K562 (cell line): ENCODE results near the gene GLB1L2.

Experiments
- GATAD2B ChIP-seq: fragments of 450-650 bp; IDR thresholded peaks from 2 replicates; pipeline ENCODE4 v1.6.1; 2017; ENCODE audit warnings: mild to moderate bottlenecking, borderline replicate concordance
- MAZ ChIP-seq, 2 experiments: fragments of 450-650 bp in 1 of 2; sonication (generic) in 1 of 2; formaldehyde crosslinking; IDR thresholded peaks in 1 of 2; conservative IDR thresholded peaks in 1 of 2; 2 replicates each; pipeline versions ENCODE4 v1.4.0 to v1.5.0; 2020; ENCODE audit warnings: mild to moderate bottlenecking in 1 of 2, missing genetic modification reagents in 1 of 2
- NFE2L1 ChIP-seq: fragments of 450-650 bp; IDR thresholded peaks from 2 replicates; pipeline ENCODE4 v1.6.1; 2016; ENCODE audit warnings: missing genetic modification characterization, low read depth, mild to moderate bottlenecking, missing compliant biosample characterization, moderate library complexity, borderline replicate concordance
- RCOR1 ChIP-seq, 2 experiments: IDR thresholded peaks; 2 replicates each; pipeline ENCODE4 v1.6.1; 2012; ENCODE audit warnings: low read depth in 2 of 2, low read length in 2 of 2, borderline replicate concordance in 1 of 2, improper control_type of control experiment in 1 of 2
- SRSF1 ChIP-seq: fragments of 200-400 bp; formaldehyde crosslinking; IDR thresholded peaks from 2 replicates; pipeline ENCODE4 v1.6.1; 2017; ENCODE audit warnings: mild to moderate bottlenecking, low read depth, low read length, moderate library complexity
- TBP ChIP-seq: optimal IDR thresholded peaks from 2 replicates; pipeline ENCODE3; 2011; ENCODE audit warnings: low read depth, low read length, improper control_type of control experiment
- TOE1 ChIP-seq, 2 experiments: fragments of 450-650 bp in 1 of 2; sonication (generic) in 1 of 2; formaldehyde crosslinking in 1 of 2; IDR thresholded peaks; 2 replicates each; pipeline versions ENCODE4 v1.7.1 to v1.8.0; 2016 to 2022; ENCODE audit warnings: borderline replicate concordance in 2 of 2, mild to moderate bottlenecking in 2 of 2, antibody characterized with exemption in 1 of 2, inconsistent platforms in 1 of 2, low read depth in 1 of 2, missing genetic modification reagents in 1 of 2, moderate library complexity in 1 of 2
- ZNF274 ChIP-seq: IDR thresholded peaks from 2 replicates; pipeline ENCODE4 v1.6.1; 2011; ENCODE audit warnings: low read depth, mild to moderate bottlenecking, low read length, moderate library complexity, borderline replicate concordance
- TF ChIP-seq, protein P1 (sequence below), 3 experiments: IDR thresholded peaks in 2 of 3; conservative IDR thresholded peaks in 1 of 3; 2 replicates each; pipeline ENCODE4 v1.5.1; 2011 to 2012; ENCODE audit warnings: low read length in 3 of 3, mild to moderate bottlenecking in 3 of 3, control low read depth in 2 of 3, improper control_type of control experiment in 1 of 3, inconsistent platforms in 1 of 3, low read depth in 1 of 3, mixed read lengths in 1 of 3, moderate library complexity in 1 of 3; ENCODE audit not compliant: insufficient read depth in 2 of 3
- TF ChIP-seq, protein P2 (sequence below): sonication (generic); formaldehyde crosslinking; IDR thresholded peaks from 2 replicates; pipeline ENCODE4 v1.8.0; 2022; ENCODE audit warnings: mild to moderate bottlenecking, missing genetic modification reagents
- TF ChIP-seq, protein P3 (sequence below): fragments of 450-650 bp; IDR thresholded peaks from 2 replicates; pipeline ENCODE4 v1.6.1; 2016
- TF ChIP-seq, protein P4 (sequence below): fragments of 450-650 bp; formaldehyde crosslinking; IDR thresholded peaks from 2 replicates; pipeline ENCODE4 v1.4.0; 2022; ENCODE audit warnings: missing genetic modification characterization
- TF ChIP-seq, protein P5 (sequence below): sonication (generic); formaldehyde crosslinking; IDR thresholded peaks from 2 replicates; pipeline ENCODE4 v1.4.0; 2020; ENCODE audit warnings: mild to moderate bottlenecking, missing genetic modification reagents
- TF ChIP-seq, protein P6 (sequence below): fragments of 250-450 bp; sonication (Bioruptor Pico); IDR thresholded peaks from 2 replicates; pipeline ENCODE4 v1.4.0; 2020; ENCODE audit warnings: mild to moderate bottlenecking, moderate library complexity

DNA sequence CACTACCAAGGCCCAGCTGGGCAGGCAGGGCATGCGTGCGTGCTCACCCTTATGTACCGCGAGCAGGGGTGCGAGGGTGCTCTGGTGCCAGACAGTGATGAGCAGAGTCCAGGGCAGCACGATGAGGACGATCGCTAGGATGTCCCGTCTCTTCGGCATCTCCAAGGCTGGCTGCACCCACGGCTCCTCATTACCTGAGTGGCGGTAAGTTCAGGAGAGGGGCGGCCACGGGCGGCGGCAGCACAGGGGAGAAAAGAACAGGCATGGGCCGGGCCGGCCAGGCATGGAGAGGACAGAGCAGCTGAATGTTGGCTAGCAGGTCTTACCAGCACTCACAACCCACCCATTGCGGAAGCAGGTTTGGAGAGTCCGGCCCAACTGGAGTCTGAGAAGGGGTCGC, 55.7 kb downstream of the GLB1L2 start:
- TF ChIP-seq SRSF1 (no peak), MAZ (CRISPR knock-in tag; conservative IDR thresholded peaks at IDR 0.05 in 1 of 2, IDR thresholded peaks at IDR 0.05 in 1 of 2) (no peak), GATAD2B (no peak), TOE1 (IDR thresholded peaks at IDR 0.05; ENCODE audit: borderline replicate concordance) (no peak), TOE1 (CRISPR knock-in tag; IDR thresholded peaks at IDR 0.05; ENCODE audit: borderline replicate concordance, low read depth) (no peak), TBP (no peak), RCOR1 (IDR thresholded peaks at IDR 0.05; ENCODE audit: borderline replicate concordance in 1 of 2, low read depth in 2 of 2, low read length in 2 of 2) (no peak), NFE2L1 (tag) (no peak), ZNF274 (no peak)
- TF ChIP-seq, protein P1, sequence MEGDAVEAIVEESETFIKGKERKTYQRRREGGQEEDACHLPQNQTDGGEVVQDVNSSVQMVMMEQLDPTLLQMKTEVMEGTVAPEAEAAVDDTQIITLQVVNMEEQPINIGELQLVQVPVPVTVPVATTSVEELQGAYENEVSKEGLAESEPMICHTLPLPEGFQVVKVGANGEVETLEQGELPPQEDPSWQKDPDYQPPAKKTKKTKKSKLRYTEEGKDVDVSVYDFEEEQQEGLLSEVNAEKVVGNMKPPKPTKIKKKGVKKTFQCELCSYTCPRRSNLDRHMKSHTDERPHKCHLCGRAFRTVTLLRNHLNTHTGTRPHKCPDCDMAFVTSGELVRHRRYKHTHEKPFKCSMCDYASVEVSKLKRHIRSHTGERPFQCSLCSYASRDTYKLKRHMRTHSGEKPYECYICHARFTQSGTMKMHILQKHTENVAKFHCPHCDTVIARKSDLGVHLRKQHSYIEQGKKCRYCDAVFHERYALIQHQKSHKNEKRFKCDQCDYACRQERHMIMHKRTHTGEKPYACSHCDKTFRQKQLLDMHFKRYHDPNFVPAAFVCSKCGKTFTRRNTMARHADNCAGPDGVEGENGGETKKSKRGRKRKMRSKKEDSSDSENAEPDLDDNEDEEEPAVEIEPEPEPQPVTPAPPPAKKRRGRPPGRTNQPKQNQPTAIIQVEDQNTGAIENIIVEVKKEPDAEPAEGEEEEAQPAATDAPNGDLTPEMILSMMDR (IDR thresholded peaks at IDR 0.05 in 2 of 3, conservative IDR thresholded peaks at IDR 0.05 in 1 of 3; ENCODE audit: insufficient read depth in 2 of 3, low read depth in 1 of 3, low read length in 3 of 3) = no peak
- TF ChIP-seq, protein P2, sequence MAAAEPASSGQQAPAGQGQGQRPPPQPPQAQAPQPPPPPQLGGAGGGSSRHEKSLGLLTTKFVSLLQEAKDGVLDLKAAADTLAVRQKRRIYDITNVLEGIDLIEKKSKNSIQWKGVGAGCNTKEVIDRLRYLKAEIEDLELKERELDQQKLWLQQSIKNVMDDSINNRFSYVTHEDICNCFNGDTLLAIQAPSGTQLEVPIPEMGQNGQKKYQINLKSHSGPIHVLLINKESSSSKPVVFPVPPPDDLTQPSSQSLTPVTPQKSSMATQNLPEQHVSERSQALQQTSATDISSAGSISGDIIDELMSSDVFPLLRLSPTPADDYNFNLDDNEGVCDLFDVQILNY (CRISPR knock-in tag) = no peak
- TF ChIP-seq, protein P3, sequence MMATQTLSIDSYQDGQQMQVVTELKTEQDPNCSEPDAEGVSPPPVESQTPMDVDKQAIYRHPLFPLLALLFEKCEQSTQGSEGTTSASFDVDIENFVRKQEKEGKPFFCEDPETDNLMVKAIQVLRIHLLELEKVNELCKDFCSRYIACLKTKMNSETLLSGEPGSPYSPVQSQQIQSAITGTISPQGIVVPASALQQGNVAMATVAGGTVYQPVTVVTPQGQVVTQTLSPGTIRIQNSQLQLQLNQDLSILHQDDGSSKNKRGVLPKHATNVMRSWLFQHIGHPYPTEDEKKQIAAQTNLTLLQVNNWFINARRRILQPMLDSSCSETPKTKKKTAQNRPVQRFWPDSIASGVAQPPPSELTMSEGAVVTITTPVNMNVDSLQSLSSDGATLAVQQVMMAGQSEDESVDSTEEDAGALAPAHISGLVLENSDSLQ = no peak
- TF ChIP-seq, protein P4, sequence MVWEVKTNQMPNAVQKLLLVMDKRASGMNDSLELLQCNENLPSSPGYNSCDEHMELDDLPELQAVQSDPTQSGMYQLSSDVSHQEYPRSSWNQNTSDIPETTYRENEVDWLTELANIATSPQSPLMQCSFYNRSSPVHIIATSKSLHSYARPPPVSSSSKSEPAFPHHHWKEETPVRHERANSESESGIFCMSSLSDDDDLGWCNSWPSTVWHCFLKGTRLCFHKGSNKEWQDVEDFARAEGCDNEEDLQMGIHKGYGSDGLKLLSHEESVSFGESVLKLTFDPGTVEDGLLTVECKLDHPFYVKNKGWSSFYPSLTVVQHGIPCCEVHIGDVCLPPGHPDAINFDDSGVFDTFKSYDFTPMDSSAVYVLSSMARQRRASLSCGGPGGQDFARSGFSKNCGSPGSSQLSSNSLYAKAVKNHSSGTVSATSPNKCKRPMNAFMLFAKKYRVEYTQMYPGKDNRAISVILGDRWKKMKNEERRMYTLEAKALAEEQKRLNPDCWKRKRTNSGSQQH (CRISPR knock-in tag) = no peak
- TF ChIP-seq, protein P5, sequence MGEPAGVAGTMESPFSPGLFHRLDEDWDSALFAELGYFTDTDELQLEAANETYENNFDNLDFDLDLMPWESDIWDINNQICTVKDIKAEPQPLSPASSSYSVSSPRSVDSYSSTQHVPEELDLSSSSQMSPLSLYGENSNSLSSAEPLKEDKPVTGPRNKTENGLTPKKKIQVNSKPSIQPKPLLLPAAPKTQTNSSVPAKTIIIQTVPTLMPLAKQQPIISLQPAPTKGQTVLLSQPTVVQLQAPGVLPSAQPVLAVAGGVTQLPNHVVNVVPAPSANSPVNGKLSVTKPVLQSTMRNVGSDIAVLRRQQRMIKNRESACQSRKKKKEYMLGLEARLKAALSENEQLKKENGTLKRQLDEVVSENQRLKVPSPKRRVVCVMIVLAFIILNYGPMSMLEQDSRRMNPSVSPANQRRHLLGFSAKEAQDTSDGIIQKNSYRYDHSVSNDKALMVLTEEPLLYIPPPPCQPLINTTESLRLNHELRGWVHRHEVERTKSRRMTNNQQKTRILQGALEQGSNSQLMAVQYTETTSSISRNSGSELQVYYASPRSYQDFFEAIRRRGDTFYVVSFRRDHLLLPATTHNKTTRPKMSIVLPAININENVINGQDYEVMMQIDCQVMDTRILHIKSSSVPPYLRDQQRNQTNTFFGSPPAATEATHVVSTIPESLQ (CRISPR knock-in tag) = no peak
- TF ChIP-seq, protein P6, sequence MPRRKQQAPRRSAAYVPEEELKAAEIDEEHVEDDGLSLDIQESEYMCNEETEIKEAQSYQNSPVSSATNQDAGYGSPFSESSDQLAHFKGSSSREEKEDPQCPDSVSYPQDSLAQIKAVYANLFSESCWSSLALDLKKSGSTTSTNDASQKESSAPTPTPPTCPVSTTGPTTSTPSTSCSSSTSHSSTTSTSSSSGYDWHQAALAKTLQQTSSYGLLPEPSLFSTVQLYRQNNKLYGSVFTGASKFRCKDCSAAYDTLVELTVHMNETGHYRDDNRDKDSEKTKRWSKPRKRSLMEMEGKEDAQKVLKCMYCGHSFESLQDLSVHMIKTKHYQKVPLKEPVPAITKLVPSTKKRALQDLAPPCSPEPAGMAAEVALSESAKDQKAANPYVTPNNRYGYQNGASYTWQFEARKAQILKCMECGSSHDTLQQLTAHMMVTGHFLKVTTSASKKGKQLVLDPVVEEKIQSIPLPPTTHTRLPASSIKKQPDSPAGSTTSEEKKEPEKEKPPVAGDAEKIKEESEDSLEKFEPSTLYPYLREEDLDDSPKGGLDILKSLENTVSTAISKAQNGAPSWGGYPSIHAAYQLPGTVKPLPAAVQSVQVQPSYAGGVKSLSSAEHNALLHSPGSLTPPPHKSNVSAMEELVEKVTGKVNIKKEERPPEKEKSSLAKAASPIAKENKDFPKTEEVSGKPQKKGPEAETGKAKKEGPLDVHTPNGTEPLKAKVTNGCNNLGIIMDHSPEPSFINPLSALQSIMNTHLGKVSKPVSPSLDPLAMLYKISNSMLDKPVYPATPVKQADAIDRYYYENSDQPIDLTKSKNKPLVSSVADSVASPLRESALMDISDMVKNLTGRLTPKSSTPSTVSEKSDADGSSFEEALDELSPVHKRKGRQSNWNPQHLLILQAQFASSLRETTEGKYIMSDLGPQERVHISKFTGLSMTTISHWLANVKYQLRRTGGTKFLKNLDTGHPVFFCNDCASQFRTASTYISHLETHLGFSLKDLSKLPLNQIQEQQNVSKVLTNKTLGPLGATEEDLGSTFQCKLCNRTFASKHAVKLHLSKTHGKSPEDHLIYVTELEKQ (CRISPR knock-in tag) = no peak
